Measurements from ENCODE around the gene ENPP3.

The ENPP3 gene

GRCh38 chr6:131597446-131597845, 39.7 kb upstream of the ENPP3 start:
- Histone ChIP-seq H3K36me3 (replicated peaks) (peaks cover 59% of the 10 kb centered on the region), H3K27ac (no peak overlapping the region), H3K4me3 (ENCODE audit: low read depth, low read length) (no peak overlapping the region), H3K27me3 (replicated peaks) (no peaks in the 10 kb centered on the region)
- peak; percentile 31 for TF ChIP-seq CTCF (IDR thresholded peaks at IDR 0.05; ENCODE audit: low read depth, low read length, missing control alignments)
- DNase-seq, result no peak
- in situ Hi-C loops (cut with HindIII; ENCODE audit: low pct_ligation_motif_present, low sequenced_read_pairs), result no loop called here

GRCh38 chr6:131600716-131601115, 36.4 kb upstream of the ENPP3 start:
- H3K4me3 ChIP-seq (ENCODE audit: low read depth, low read length), result no peak overlapping the region
- H3K27ac ChIP-seq, result no peak overlapping the region
- no peak for TF ChIP-seq CTCF (IDR thresholded peaks at IDR 0.05; ENCODE audit: low read depth, low read length, missing control alignments)
- DNase-seq, result no peak
- H3K36me3 ChIP-seq (replicated peaks), result peaks cover 53% of the 10 kb centered on the region
- H3K27me3 ChIP-seq (replicated peaks), result no peaks in the 10 kb centered on the region
- in situ Hi-C loops (cut with HindIII; ENCODE audit: low pct_ligation_motif_present, low sequenced_read_pairs), result no loop called here

DNA sequence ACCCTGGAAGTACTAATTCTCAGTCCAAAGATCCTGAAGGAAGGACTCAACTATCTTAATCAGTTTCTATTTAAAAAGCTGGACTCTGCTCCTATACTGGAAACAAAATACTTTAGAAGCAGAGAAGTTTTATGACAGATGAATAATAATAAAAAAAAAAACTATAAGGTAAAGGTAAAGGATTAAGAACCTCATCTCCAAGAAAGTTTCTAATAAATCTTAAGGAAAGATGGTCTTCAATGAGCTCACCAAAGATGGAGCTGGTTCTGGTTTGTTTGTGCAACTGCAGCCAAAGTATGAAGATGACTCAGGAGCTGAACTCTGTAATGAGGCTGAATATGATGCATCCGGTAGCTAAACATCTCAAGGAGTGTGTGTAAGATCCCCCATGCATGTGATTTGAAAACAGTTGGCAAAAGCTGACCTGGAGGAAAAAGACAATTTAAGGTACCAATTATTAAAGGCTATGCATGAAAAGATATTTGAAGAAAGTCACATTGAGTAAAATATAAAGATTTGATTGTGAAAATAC, 34.3 kb upstream of the ENPP3 start:
- DNase-seq, result peak; percentile 90
- in situ Hi-C loops (cut with HindIII; ENCODE audit: low pct_ligation_motif_present, low sequenced_read_pairs), result no loop called here
- Histone ChIP-seq H3K36me3 (replicated peaks) (peaks cover 54% of the 10 kb centered on the region), H3K27me3 (replicated peaks) (no peaks in the 10 kb centered on the region), H3K27ac (peak overlapping the region; percentile 47), H3K4me3 (ENCODE audit: low read depth, low read length) (no peak overlapping the region)
- peak; percentile 18 for TF ChIP-seq CTCF (IDR thresholded peaks at IDR 0.05; ENCODE audit: low read depth, low read length, missing control alignments)

DNA sequence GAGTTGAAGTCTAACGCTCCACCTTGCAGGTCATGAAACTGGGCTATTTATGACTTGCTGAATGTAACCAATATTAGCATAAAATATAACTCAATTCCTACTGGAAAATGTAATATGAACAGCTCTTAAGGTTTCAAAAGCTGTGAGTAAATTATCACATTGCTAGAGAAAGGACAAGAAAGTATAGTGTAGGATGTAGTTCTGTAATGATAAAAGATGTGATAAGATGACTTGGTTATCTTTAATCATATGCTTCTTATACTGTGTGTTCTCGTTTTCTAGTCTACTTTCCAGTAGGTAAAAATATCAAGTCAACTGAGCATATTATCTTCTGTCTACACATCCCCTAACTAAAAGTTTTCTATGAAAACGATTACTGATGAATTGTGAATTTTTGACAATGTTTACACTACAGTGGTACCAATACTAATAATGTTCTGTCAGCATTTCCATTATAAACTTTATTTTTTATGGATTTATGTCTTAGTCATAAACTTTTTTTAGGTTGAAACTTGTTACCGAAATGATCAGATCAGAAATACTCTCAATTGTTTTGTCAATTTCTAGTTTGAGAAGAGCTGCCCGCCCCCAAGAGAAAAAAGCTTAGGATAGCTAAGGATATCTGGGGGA, 23.7 kb upstream of the ENPP3 start:
- TF ChIP-seq CTCF (IDR thresholded peaks at IDR 0.05; ENCODE audit: low read depth, low read length, missing control alignments), result no peak
- DNase-seq, result no peak
- in situ Hi-C loops (cut with HindIII; ENCODE audit: low pct_ligation_motif_present, low sequenced_read_pairs), result no loop called here
- no peak overlapping the region for H3K27ac ChIP-seq
- H3K4me3 ChIP-seq (ENCODE audit: low read depth, low read length), result no peak overlapping the region
- no peaks in the 10 kb centered on the region for H3K27me3 ChIP-seq (replicated peaks)
- peaks cover 49% of the 10 kb centered on the region for H3K36me3 ChIP-seq (replicated peaks)

- Histone ChIP-seq H3K27me3 (replicated peaks) (no peaks in the 10 kb centered on the region), H3K36me3 (replicated peaks) (peaks cover 54% of the 10 kb centered on the region), H3K4me3 (ENCODE audit: low read depth, low read length) (no peak overlapping the region), H3K27ac (no peak overlapping the region)
- in situ Hi-C loops (cut with HindIII; ENCODE audit: low pct_ligation_motif_present, low sequenced_read_pairs), result no loop called here
- no peak for TF ChIP-seq CTCF (IDR thresholded peaks at IDR 0.05; ENCODE audit: low read depth, low read length, missing control alignments)
- DNase-seq, result no peak
These were observed 21.8 kb upstream of the ENPP3 start for GRCh38 chr6:131615275-131615674.

Data from brain microvascular endothelial cell (primary cell).